ENCODE measurements around the gene PTPRD. TPM values are rescaled to one million over a fixed set of nuclear protein-coding genes. Genes with fewer than 3 reads are reported as not detected.
"Not testable (repeated sequence)": the region's sequence is repeated elsewhere in the genome, so short reads cannot be mapped to it uniquely, and the experiment has no call there.

Gene PTPRD
- total RNA-seq, 2 experiments from 2014 or later, result not detected

DNA sequence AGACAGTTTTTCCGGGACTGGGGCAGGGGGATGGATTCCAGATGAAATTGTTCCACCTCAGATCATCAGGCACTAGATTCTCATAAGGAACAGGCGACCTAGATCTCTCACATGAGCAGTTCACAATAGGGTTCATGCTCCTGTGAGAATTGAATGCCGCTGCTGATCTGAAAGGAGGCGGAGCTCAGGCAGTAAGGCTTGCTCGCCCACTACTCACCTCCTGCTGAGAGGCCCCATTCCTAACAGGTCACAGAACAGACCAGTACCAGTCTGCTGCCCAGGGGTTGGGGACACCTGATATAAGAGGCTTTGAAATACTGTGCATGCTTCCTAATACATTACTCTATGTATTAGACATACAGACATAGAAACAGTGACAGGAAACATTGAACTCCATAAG is 41.1 kb downstream of the PTPRD start:
- intact Hi-C loops (cut with micrococcal nuclease), result no loop called here
- no peaks in the 10 kb centered on the region for H3K36me3 Mint-ChIP-seq (ENCODE audit: low read depth)
- peaks cover 7% of the 10 kb centered on the region for H3K9me3 Mint-ChIP-seq
- H3K4me1 Mint-ChIP-seq (ENCODE audit: low read depth), result no peaks in the 10 kb centered on the region
- DNase-seq, result no peak
- H3K27ac Mint-ChIP-seq, result no peak overlapping the region
- no peaks in the 10 kb centered on the region for H3K27me3 Mint-ChIP-seq (ENCODE audit: low read depth)
- CTCF ChIA-PET, result no interaction called here
- H3K4me3 Mint-ChIP-seq, result no peak overlapping the region

DNA sequence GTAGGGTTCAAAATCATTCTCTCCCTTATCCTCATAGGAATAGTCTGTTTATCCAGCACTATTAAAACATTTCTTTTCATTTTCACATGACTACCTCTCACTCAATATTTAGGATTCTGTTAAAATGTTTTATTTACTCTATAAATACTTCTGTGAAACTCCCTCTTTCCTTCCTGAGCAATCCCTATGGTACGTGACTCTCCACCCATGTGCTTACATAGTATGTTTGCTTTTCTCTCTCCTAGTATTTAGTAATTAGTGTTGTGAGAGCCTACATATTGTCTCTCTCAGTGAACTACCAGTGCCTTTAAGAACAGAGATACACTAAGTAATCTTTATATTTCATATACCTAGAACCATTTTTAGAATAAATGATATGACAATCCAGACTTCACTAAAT is 46.0 kb downstream of the PTPRD start:
- no peak for DNase-seq
- H3K9me3 Mint-ChIP-seq, result peaks cover 5% of the 10 kb centered on the region
- H3K4me3 Mint-ChIP-seq, result no peak overlapping the region
- CTCF ChIA-PET, result no interaction called here
- no peaks in the 10 kb centered on the region for H3K27me3 Mint-ChIP-seq (ENCODE audit: low read depth)
- intact Hi-C loops (cut with micrococcal nuclease), result no loop called here
- H3K4me1 Mint-ChIP-seq (ENCODE audit: low read depth), result no peaks in the 10 kb centered on the region
- no peak overlapping the region for H3K27ac Mint-ChIP-seq
- H3K36me3 Mint-ChIP-seq (ENCODE audit: low read depth), result no peaks in the 10 kb centered on the region

DNA sequence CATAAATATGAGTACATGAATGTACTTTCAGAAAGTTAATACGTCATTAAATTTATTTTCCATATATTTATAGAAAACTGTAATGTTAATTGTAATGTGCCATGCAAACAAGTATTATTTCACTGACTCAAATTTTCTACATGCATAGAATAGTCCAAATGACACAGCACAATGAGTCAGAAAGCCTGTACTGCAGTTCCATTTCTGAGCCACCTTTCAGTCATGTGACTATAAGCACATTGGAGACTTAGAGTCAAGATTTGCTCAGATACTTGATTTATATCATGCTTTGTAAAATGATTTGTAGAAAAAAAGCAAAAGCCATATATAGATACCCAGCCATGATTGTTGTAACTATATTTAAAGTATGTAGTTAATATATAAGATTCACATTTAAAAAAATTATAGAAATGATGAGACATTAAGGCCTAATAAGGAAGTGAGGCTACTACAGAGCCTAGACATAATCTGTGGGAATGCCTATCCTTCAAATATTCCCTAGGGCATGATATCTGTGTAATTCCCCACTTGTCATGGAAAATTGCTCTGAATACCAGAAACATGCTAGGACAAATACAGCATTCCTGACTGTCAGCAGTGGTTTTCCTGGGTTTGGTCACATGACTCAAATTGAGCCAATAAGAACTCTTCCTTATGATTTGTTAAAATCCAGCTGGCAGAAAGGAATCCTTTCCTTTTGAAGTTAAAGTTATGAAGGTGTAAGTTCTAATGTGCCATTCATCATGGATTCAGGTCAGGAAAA is 50.0 kb downstream of the PTPRD start:
- no peaks in the 10 kb centered on the region for H3K36me3 Mint-ChIP-seq (ENCODE audit: low read depth)
- CTCF ChIA-PET, result no interaction called here
- no peaks in the 10 kb centered on the region for H3K4me1 Mint-ChIP-seq (ENCODE audit: low read depth)
- no peak for DNase-seq
- intact Hi-C loops (cut with micrococcal nuclease), result no loop called here
- H3K27me3 Mint-ChIP-seq (ENCODE audit: low read depth), result no peaks in the 10 kb centered on the region
- H3K4me3 Mint-ChIP-seq, result no peak overlapping the region
- no peak overlapping the region for H3K27ac Mint-ChIP-seq
- peaks cover 12% of the 10 kb centered on the region for H3K9me3 Mint-ChIP-seq

DNA sequence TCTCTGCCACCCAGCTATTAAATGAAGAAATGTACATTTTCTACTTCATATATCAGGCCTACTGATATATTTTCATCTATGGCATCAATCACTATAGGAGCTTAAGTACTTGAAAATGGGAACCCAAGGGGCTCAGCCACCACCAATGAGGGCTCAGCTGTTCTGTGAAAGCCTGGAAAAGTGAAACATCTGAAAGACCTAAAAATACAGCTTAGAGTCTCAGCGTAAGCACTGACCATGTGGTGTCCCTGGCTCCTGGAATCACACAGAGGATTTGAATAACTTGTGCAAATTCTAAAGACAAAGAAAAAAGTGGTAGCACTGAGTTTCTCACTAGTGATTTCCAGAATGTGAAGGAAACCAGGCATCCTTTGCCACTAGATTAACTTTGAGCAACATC is 64.5 kb downstream of the PTPRD start:
- H3K4me1 Mint-ChIP-seq (ENCODE audit: low read depth), result no peaks in the 10 kb centered on the region
- intact Hi-C loops (cut with micrococcal nuclease), result no loop called here
- no peak overlapping the region for H3K4me3 Mint-ChIP-seq
- CTCF ChIA-PET, result no interaction called here
- H3K36me3 Mint-ChIP-seq (ENCODE audit: low read depth), result no peaks in the 10 kb centered on the region
- H3K27ac Mint-ChIP-seq, result no peak overlapping the region
- H3K27me3 Mint-ChIP-seq (ENCODE audit: low read depth), result no peaks in the 10 kb centered on the region
- H3K9me3 Mint-ChIP-seq, result peaks cover 8% of the 10 kb centered on the region
- DNase-seq, result no peak

DNA sequence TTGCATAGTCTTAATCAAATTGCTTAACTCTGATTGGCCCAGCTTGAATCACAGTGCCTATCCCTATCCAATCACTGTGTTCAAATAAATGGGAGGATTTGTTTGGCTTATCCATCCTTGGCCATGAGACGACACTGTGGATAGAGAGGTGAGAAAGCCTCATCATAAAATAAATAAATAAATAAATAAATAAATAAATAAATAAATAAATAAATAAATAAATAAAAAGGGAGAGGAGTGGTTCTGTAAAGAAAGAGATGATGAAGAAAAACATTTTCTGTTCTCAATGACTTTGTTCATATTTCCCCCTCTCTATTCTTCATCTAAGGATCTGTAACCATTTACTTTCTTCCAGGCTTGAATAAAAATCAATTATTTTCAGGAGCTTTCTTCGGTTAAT is 74.7 kb downstream of the PTPRD start:
- Mint-ChIP-seq H3K9me3 (no peaks in the 10 kb centered on the region), H3K27ac (no peak overlapping the region), H3K4me3 (no peak overlapping the region), H3K27me3 (ENCODE audit: low read depth) (no peaks in the 10 kb centered on the region), H3K4me1 (ENCODE audit: low read depth) (no peaks in the 10 kb centered on the region), H3K36me3 (ENCODE audit: low read depth) (no peaks in the 10 kb centered on the region)
- DNase-seq, result no peak
- CTCF ChIA-PET, result no interaction called here
- intact Hi-C loops (cut with micrococcal nuclease), result no loop called here

DNA sequence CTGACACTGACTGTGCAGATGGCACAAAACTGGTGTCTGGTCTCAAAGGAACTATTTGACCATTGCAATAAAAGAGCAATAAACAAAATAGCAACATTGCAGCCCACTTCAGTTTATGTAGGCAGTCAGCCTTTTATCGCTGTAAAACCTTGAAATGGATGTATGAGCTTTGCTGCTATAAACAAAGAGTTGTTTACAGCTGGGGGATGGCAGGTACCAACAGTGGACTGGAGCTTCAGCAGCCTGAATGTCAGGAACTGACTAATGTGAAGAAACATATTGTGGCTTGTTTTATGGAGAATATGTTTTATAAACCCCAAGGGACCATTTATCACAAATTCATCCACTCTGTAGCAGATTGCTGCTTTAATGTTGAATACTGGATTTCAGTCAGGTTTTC is 78.0 kb downstream of the PTPRD start:
- intact Hi-C loops (cut with micrococcal nuclease), result no loop called here
- Mint-ChIP-seq H3K4me3 (no peak overlapping the region), H3K9me3 (no peaks in the 10 kb centered on the region)

DNA sequence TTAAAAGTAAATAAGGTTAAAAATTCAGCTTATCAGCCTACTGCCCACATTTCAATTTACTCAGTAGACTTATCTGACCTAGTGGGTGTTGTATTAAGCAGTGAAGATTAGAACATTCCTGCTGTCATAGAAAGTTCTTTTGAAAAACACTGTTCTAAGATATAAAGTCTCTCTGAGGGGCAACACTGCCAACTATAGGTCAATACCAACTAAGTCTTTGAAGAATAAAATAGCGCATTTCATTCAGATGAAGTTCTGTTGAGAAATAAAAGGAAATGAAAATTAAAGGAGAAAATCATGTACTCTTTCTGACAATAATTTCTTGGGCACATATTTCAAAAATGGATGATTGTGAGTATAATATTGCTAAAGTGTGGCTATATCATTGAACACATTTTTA is 86.8 kb downstream of the PTPRD start:
- H3K27me3 Mint-ChIP-seq (ENCODE audit: low read depth), result no peaks in the 10 kb centered on the region
- no peak for DNase-seq
- H3K4me1 Mint-ChIP-seq (ENCODE audit: low read depth), result no peaks in the 10 kb centered on the region
- CTCF ChIA-PET, result interaction anchor here (1.0 kb wide), 1 partner anchor 11 kb away, joined by 3 read pairs; no protein-coding TSS in a partner anchor
- H3K4me3 Mint-ChIP-seq, result no peak overlapping the region
- H3K36me3 Mint-ChIP-seq (ENCODE audit: low read depth), result no peaks in the 10 kb centered on the region
- intact Hi-C loops (cut with micrococcal nuclease), result no loop called here
- H3K9me3 Mint-ChIP-seq, result peaks cover 3% of the 10 kb centered on the region
- no peak overlapping the region for H3K27ac Mint-ChIP-seq

More for the DNA sequence above, 78.0 kb downstream of the PTPRD start:
- H3K36me3 Mint-ChIP-seq (ENCODE audit: low read depth), result no peaks in the 10 kb centered on the region
- CTCF ChIA-PET, result no interaction called here
- H3K27ac Mint-ChIP-seq, result no peak overlapping the region
- H3K27me3 Mint-ChIP-seq (ENCODE audit: low read depth), result no peaks in the 10 kb centered on the region
- DNase-seq, result no peak
- no peaks in the 10 kb centered on the region for H3K4me1 Mint-ChIP-seq (ENCODE audit: low read depth)

DNA sequence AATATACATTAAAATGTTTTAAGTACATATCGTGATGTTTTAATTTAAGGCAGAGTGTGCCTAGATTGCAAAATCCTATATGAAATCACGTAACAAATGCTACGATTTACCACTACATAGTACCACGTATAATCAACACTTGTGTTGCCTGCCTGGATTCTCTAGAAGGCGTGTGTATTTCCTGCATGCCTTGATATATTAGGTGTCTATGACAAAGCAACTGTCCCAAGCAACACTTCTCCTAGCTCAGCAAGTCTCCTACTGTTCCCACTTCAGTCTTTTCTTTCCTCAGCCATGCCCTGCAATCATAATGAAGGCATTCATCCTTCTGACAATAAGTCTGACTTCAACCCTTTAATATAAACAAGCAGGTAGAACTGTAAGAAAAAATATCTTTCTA is 89.6 kb downstream of the PTPRD start:
- CTCF ChIA-PET, result no interaction called here
- Mint-ChIP-seq H3K4me3 (no peak overlapping the region), H3K27ac (no peak overlapping the region), H3K36me3 (ENCODE audit: low read depth) (no peaks in the 10 kb centered on the region), H3K4me1 (ENCODE audit: low read depth) (no peaks in the 10 kb centered on the region), H3K27me3 (ENCODE audit: low read depth) (no peaks in the 10 kb centered on the region), H3K9me3 (peaks cover 5% of the 10 kb centered on the region)
- intact Hi-C loops (cut with micrococcal nuclease), result no loop called here
- DNase-seq, result no peak

DNA sequence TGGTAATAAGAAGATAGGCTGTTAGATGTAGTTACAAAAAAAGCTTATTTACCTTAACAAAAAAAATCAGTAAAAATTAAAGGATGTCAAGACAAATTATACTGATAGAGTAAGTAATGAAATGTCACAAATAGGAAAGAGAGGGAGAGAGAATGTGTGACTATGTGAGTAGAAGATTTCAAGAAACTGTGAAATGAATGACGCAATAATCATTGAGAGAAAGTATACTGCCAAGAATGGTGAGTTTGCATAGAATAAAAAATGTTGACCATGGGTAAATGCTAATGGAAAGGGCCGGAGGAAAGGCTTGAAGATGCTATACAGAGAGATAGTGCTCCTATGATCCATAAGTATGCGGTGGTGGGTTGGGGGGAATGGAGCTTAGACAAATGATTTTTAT is 100.7 kb downstream of the PTPRD start:
- Mint-ChIP-seq H3K4me1 (ENCODE audit: low read depth) (no peaks in the 10 kb centered on the region), H3K36me3 (ENCODE audit: low read depth) (no peaks in the 10 kb centered on the region), H3K27me3 (ENCODE audit: low read depth) (no peaks in the 10 kb centered on the region), H3K27ac (no peak overlapping the region), H3K9me3 (peaks cover 10% of the 10 kb centered on the region), H3K4me3 (no peak overlapping the region)
- CTCF ChIA-PET, result no interaction called here
- intact Hi-C loops (cut with micrococcal nuclease), result no loop called here
- no peak for DNase-seq

DNA sequence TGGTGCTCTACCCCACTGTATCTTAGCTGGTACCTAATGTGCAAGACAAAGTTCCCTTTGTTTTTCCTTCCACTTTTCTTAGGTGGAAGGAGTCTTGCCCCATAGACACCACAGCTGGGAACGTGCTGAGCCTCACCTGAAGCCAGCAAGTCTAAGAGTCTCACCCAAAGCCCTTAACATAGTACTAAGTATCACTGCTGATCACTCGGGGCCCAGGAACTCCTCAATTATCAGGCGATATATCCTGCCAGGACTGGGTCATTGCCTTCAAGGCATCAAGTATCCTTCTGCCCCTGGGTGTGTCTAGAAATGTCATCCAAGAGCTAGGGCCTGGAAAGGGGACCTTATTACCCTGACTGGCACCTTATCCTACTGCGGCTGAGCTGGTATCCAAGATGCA is 123.9 kb downstream of the PTPRD start:
- DNase-seq, result no peak
- Mint-ChIP-seq H3K4me3 (no peak overlapping the region), H3K27ac (no peak overlapping the region), H3K27me3 (ENCODE audit: low read depth) (no peaks in the 10 kb centered on the region), H3K4me1 (ENCODE audit: low read depth) (no peaks in the 10 kb centered on the region), H3K36me3 (ENCODE audit: low read depth) (peaks cover 1% of the 10 kb centered on the region), H3K9me3 (peaks cover 29% of the 10 kb centered on the region)
- intact Hi-C loops (cut with micrococcal nuclease), result no loop called here
- CTCF ChIA-PET, result no interaction called here

DNA sequence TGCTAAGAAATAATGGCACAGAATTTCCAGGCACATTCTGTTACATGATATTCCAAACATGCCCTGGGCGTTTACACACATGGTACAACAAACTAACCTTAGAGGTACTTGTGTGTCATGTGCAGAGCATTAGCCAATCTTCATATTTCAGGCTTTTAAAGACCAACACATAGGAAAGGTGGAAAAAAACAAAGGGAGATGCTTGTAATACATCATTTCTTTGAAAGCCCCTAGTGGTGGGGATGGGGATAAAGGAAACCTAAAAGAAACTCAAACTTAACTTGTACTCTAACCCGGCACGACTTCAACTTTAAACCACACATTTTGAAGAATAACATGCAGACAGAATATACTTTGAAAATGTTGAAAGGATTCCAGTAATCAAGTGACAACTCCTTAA is 133.6 kb downstream of the PTPRD start:
- intact Hi-C loops (cut with micrococcal nuclease), result no loop called here
- Mint-ChIP-seq H3K27ac (no peak overlapping the region), H3K27me3 (ENCODE audit: low read depth) (no peaks in the 10 kb centered on the region), H3K4me1 (ENCODE audit: low read depth) (no peaks in the 10 kb centered on the region), H3K4me3 (no peak overlapping the region), H3K36me3 (ENCODE audit: low read depth) (no peaks in the 10 kb centered on the region), H3K9me3 (peaks cover 15% of the 10 kb centered on the region)
- DNase-seq, result no peak
- CTCF ChIA-PET, result no interaction called here

DNA sequence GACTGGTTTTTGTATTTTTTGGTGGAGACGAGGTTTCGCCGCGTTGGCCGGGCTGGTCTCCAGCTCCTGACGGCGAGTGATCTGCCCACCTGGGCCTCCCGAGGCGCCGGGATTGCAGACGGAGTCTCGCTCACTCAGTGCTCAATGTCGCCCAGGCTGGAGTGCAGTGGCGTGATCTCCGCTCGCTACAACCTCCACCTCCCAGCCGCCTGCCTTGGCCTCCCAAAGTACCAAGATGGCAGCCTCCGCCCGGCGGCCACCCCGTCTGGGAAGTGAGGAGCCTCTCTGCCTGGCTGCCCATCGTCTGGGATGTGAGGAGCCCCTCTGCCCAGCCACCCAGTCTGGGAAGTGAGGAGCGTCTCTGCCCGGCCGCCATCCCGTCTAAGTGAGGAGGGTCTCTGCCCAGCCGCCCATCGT is 163.6 kb downstream of the PTPRD start:
- H3K27me3 Mint-ChIP-seq (ENCODE audit: low read depth), result not testable (repeated sequence)
- H3K9me3 Mint-ChIP-seq, result peaks cover 20% of the 10 kb centered on the region

DNA sequence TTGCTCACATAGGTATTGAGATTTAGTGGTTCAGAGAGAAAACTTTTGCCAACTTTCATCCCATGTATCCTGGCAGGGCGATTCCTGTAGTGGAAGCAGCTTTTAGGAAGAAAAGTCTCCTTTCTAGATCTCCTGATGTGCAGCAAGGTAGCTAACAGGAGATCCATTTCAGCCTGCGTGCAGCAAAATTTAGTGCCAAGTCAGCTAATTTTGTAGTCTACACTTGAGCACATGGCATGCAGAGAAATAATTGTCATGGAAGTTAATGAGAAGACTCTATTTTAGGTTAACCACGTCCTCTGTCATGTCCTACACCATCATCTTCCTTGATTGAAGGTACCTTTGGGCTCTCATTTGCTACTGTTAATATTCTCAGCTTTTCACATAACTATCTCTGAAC is 165.8 kb downstream of the PTPRD start:
- Mint-ChIP-seq H3K27me3 (ENCODE audit: low read depth) (no peaks in the 10 kb centered on the region), H3K4me1 (ENCODE audit: low read depth) (no peaks in the 10 kb centered on the region), H3K36me3 (ENCODE audit: low read depth) (no peaks in the 10 kb centered on the region), H3K9me3 (peaks cover 20% of the 10 kb centered on the region), H3K4me3 (no peak overlapping the region), H3K27ac (no peak overlapping the region)
- intact Hi-C loops (cut with micrococcal nuclease), result no loop called here
- CTCF ChIA-PET, result no interaction called here
- no peak for DNase-seq

More for the DNA sequence above, 163.6 kb downstream of the PTPRD start:
- H3K27ac Mint-ChIP-seq; intact Hi-C loops (cut with micrococcal nuclease); H3K36me3 Mint-ChIP-seq (ENCODE audit: low read depth); DNase-seq; CTCF ChIA-PET; H3K4me3 Mint-ChIP-seq; H3K4me1 Mint-ChIP-seq (ENCODE audit: low read depth): not testable (repeated sequence)

All from activated naive CD4-positive, alpha-beta T cell treated with anti-CD3 and anti-CD28 coated beads for 36 hours (primary cell).